ENCODE data around the gene PFKP. TPM values are rescaled to one million over a fixed set of nuclear protein-coding genes. Genes with fewer than 3 reads are reported as not detected.

The PFKP gene
- total and polyA plus RNA-seq, 2 experiments from 2014 or later: 639 to 781 TPM

DNA sequence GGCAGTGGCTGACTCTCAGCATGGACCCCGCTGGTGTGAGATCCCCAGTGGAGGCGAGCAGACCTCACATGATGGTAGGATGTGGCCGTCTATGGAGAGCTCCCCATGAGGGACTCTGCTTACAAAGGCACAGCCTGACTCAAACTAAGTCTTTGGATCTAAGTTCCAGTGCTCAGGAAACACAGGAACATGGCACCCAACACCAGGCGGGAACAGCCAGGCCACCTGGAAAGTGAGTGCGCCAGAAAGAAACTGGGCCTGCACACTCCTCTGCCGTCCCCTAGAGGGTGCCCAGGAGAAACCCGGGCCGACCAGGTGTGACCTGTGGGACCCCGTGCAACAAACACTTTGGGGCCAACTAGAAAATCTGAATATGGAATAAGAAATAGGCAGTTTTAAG is 95.2 kb downstream of the PFKP start:
- Histone ChIP-seq H3K4me3 (no peak overlapping the region), H3K4me1 (ENCODE audit: low read depth) (no peaks in the 10 kb centered on the region), H3K27ac (no peak overlapping the region), H3K27me3 (no peaks in the 10 kb centered on the region), H3K9me3 (ENCODE audit: low read depth) (no peaks in the 10 kb centered on the region), H3K36me3 (peaks cover 71% of the 10 kb centered on the region)
- DNase-seq (ENCODE audit: low read depth in 1 of 2, low spot score in 1 of 2): no peak
- peak; percentile 20 for TF ChIP-seq CTCF (IDR thresholded peaks at IDR 0.05; ENCODE audit: low read depth, low read length)

DNA sequence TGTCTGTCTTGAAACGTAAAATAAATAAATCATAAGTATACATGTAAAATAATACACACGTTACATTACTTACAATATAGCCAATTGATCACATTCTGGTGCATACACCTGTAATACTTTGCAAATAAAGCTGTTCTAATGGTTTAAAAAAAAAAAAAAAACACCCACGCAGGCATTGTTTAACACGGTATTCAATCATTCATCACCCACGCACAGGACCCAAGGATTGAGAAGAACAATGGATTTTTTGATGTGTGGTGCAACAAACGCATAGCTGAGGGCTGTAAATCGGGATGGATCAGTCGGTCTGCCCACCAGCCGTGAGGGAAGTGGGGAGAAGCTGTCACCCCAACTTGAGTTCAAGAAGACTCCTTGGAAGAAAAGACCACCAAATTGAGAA is 96.5 kb downstream of the PFKP start:
- H3K4me1 ChIP-seq (ENCODE audit: low read depth): no peaks in the 10 kb centered on the region
- no peak overlapping the region for H3K27ac ChIP-seq
- no peaks in the 10 kb centered on the region for H3K27me3 ChIP-seq
- H3K9me3 ChIP-seq (ENCODE audit: low read depth): no peaks in the 10 kb centered on the region
- no peak for TF ChIP-seq CTCF (IDR thresholded peaks at IDR 0.05; ENCODE audit: low read depth, low read length)
- H3K36me3 ChIP-seq: peaks cover 64% of the 10 kb centered on the region
- DNase-seq (ENCODE audit: low read depth in 1 of 2, low spot score in 1 of 2): no peak
- no peak overlapping the region for H3K4me3 ChIP-seq

GRCh38 chr10:3165196-3165595 is 97.8 kb downstream of the PFKP start:
- peaks cover 62% of the 10 kb centered on the region for H3K36me3 ChIP-seq

GRCh38 chr10:3166496-3167290 is 99.3 kb downstream of the PFKP start:
- TF ChIP-seq CTCF (IDR thresholded peaks at IDR 0.05; ENCODE audit: low read depth, low read length): no peak
- Histone ChIP-seq H3K27me3 (no peaks in the 10 kb centered on the region), H3K4me1 (ENCODE audit: low read depth) (peaks cover 3% of the 10 kb centered on the region), H3K27ac (no peak overlapping the region), H3K9me3 (ENCODE audit: low read depth) (no peaks in the 10 kb centered on the region), H3K4me3 (no peak overlapping the region), H3K36me3 (peaks cover 59% of the 10 kb centered on the region)
- no peak for DNase-seq (ENCODE audit: low read depth in 1 of 2, low spot score in 1 of 2)

More at GRCh38 chr10:3165196-3165595, 97.8 kb downstream of the PFKP start:
- Histone ChIP-seq H3K9me3 (ENCODE audit: low read depth) (no peaks in the 10 kb centered on the region), H3K4me1 (ENCODE audit: low read depth) (no peaks in the 10 kb centered on the region), H3K27me3 (no peaks in the 10 kb centered on the region), H3K27ac (no peak overlapping the region), H3K4me3 (no peak overlapping the region)
- TF ChIP-seq CTCF (IDR thresholded peaks at IDR 0.05; ENCODE audit: low read depth, low read length): no peak
- DNase-seq (ENCODE audit: low read depth in 1 of 2, low spot score in 1 of 2): no peak

- Histone ChIP-seq H3K4me1 (ENCODE audit: low read depth) (peaks cover 5% of the 10 kb centered on the region), H3K9me3 (ENCODE audit: low read depth) (no peaks in the 10 kb centered on the region), H3K27ac (no peak overlapping the region), H3K27me3 (no peaks in the 10 kb centered on the region), H3K36me3 (peaks cover 56% of the 10 kb centered on the region), H3K4me3 (no peak overlapping the region)
- DNase-seq (ENCODE audit: low read depth in 1 of 2, low spot score in 1 of 2): no peak
- TF ChIP-seq CTCF (IDR thresholded peaks at IDR 0.05; ENCODE audit: low read depth, low read length): no peak
These were observed 100.4 kb downstream of the PFKP start for GRCh38 chr10:3167611-3168330.

Measured in cardiac muscle cell (in vitro differentiated cells and primary cell).